ENCODE measurements around the gene SLCO2A1.

- TF ChIP-seq POLR2AphosphoS5 (IDR thresholded peaks at IDR 0.05; ENCODE audit: borderline replicate concordance, low read depth, low read length) (no peak), EZH2 (IDR thresholded peaks at IDR 0.05) (no peak)
Observed at GRCh38 chr3:133962849-133963248, 66.9 kb downstream of the SLCO2A1 start.

Measured in SK-N-MC (cell line).